ENCODE data around the gene LRRC14B. TPM values are rescaled to one million over a fixed set of nuclear protein-coding genes. Genes with fewer than 3 reads are reported as not detected.

Gene LRRC14B
- total RNA-seq = not detected

DNA sequence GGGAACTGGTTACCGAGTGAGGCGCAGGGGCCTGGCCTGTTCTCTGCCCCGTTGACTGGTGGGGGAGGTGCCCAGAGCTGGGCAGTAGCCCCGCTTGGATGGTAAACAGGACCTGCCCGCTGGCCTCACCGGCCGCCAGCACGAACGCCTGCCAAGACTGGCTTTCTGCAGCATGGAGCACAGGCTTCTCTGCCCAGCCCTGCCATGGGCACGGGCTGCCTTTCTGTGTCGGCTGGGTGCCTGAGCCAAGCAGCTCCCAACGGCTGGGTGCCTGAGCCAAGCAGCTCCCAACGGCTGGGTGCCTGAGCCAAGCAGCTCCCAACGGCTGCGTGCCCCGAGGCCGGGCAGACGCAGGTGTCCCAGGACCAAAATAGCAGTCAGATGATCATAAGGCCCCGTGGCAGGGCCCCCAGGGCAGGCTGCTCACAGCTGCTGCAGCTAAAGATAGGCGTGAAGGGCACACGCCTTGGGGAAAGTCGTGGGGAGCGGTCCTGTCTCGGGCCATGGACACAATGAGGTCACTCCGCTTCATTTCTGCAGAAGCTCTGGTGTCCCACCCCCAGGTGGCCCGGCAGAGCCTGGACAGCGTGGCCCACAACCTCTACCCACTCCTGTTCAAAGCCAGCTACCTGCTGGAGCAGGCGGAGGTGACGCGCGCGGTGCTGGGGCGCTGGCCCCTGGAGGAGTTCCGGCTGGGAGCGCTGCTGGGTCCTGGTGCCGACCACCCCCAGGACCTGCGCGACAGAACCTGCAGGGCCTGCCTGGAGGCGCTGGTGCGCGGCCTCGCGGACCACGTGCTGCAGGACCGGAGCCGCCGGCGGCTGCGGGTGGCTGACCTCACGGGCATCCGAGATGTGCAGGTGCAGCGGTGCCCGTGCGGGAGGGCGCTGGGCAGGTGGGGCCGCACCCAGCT, at the start of gene LRRC14B:
Gene LRRC14B (plus strand): TSS at position 460 of the 913 bp plus-strand sequence. CDS start 44 bp downstream, at position 504.
- no peaks in the 10 kb centered on the region for H3K27me3 ChIP-seq (ENCODE audit: insufficient read depth, low read length)
- H3K9me3 ChIP-seq (ENCODE audit: low read depth, low read length) = no peaks in the 10 kb centered on the region
- peaks cover 4% of the 10 kb centered on the region for H3K4me1 ChIP-seq (ENCODE audit: insufficient read depth, low read length)
- no peak within 1 kb of the TSS for H3K4me3 ChIP-seq (ENCODE audit: low read length)

DNA sequence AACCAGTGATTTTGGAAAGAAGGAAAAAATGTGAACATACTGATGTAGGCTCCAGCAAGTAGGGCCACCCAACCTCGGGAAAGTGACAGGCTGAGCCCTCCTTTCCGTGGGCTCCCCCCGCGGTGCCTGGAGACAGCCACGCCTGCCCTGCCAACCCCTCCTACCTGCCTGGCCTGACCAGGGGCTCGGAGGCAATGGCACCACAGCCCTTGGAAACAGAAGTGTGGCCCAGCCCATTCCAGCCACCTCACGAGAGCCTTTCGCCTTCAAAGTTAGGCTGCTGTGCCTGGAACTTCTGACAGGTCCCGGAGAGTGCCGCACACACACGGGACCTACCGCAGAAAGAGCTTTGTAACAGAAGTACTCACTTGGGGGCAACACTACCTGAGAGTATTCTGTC, 49.5 kb upstream of the LRRC14B start:
- no peak overlapping the region for H3K4me3 ChIP-seq (ENCODE audit: low read length)
- H3K4me1 ChIP-seq (ENCODE audit: insufficient read depth, low read length) = no peaks in the 10 kb centered on the region
- no peaks in the 10 kb centered on the region for H3K9me3 ChIP-seq (ENCODE audit: low read depth, low read length)
- H3K27me3 ChIP-seq (ENCODE audit: insufficient read depth, low read length) = no peaks in the 10 kb centered on the region

DNA sequence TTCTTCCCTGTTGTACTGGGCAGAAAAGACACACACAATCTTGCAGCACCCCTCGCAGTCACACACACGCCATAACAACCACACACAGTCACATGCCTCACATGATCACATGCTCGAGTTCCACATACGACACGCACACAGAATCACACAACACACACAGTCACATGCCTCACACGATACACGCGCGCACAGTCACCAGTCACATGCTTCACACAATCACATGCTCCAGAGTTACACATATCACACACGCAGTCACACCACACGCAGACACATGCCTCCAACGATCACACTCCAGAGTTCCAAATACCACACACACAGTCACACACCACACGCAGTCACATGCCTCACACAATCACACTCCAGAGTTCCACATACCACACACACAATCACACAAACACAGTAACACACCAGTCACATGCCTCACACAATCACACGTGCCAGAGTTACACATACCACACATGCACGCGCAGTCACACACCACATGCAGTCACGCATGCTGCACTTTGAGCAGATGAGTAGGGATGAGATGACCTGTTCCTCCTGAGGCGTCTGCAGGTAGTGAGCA, 49.0 kb upstream of the LRRC14B start:
- Histone ChIP-seq H3K27me3 (ENCODE audit: insufficient read depth, low read length) (no peaks in the 10 kb centered on the region), H3K4me1 (ENCODE audit: insufficient read depth, low read length) (no peaks in the 10 kb centered on the region), H3K4me3 (ENCODE audit: low read length) (no peak overlapping the region), H3K9me3 (ENCODE audit: low read depth, low read length) (peaks cover 3% of the 10 kb centered on the region)

DNA sequence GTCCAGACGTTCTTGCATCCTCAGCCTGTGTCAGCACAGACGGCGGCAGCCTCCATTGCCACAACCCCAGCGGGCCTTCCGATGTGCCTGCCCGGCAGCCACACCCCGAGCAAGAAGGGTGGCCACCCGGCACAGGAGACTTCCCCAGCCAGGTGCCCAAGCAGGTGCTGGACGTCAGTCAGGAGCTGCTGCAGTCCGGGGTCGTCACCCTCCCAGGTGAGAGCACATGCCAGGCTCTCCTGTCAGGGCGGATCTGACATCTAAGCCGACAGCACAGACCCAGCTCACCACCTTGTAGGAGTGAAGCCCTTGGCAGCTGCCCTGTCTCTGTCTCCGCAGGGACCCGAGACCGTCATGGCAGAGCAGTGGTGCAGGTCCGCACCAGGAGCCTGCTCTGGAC, 48.3 kb upstream of the LRRC14B start:
- Histone ChIP-seq H3K4me3 (ENCODE audit: low read length) (no peak overlapping the region), H3K9me3 (ENCODE audit: low read depth, low read length) (peaks cover 11% of the 10 kb centered on the region), H3K27me3 (ENCODE audit: insufficient read depth, low read length) (no peaks in the 10 kb centered on the region), H3K4me1 (ENCODE audit: insufficient read depth, low read length) (no peaks in the 10 kb centered on the region)

DNA sequence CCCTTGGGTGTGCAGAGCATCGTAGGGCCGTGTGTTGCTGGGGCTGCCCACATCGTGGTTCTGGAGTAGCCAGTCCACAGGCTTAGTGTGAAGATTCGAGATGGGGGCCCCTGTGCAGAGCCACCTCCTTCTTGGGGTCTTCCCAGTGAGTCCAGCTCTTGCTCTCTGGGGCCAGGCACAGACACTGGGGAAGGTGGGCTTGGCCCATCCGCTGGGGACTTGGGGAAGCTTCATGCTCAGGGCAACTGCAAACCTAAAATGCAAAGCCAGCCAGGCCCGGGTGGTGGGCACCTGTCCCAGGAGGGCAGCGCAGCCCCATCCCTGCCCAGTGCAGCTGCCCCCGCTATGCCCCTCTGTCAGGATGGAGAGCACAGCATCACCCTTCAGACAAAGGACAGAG, 46.4 kb upstream of the LRRC14B start:
- Histone ChIP-seq H3K27me3 (ENCODE audit: insufficient read depth, low read length) (no peaks in the 10 kb centered on the region), H3K4me1 (ENCODE audit: insufficient read depth, low read length) (no peaks in the 10 kb centered on the region), H3K4me3 (ENCODE audit: low read length) (no peak overlapping the region), H3K9me3 (ENCODE audit: low read depth, low read length) (peaks cover 20% of the 10 kb centered on the region)

DNA sequence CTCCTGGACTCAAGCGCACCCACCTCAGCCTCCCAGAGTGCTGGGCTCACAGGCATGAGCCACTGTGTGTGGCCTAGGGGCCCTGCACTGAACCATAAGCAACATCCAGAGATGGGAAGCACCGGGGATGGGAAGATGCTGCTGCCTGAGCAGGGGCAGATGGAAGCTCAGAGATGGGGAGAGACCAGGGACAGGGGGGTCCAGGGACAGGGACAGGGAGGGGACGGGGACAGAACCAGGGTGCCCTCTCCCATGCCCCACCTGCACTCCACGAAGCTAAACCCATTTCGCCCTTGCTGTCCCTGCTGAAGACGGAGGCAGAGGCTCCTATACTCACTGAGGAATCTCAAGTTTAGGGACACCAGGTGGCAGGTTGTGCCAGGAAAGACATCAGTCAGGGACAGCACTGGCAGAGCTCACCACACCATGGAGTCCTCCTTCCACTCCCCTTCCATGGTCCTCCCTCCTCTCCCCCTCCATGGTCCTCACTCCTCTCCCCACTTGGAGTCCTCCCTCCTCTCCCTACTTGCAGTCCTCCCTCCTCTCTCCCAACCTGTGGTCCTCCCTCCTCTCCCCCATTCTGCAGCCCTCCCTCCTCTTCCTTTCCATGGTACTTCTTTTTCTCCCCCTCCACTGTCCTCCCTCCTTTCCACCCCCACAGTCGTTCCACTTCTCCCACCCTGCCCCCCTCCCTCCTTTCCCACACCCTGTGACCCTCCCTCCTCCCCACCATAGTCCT, 45.5 kb upstream of the LRRC14B start:
- Histone ChIP-seq H3K27me3 (ENCODE audit: insufficient read depth, low read length) (no peaks in the 10 kb centered on the region), H3K4me3 (ENCODE audit: low read length) (no peak overlapping the region)

DNA sequence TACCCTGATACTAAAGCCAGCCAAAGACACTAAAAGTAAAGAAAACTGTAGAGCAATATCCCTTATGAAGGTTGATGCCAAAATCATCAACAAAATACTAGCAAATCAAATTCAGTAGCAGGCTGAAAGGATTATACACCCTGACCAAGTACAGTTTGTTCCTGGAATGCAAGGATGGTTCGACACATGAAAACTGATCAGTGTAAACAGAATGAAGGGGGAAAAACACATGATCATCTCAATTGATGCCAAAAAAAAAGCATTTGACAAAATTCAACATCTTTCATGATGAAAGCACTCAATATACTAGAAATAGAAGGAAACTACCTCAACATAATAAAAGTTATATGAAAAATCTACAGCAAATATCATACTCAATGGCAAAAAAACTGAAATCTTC, 43.5 kb upstream of the LRRC14B start:
- Histone ChIP-seq H3K27me3 (ENCODE audit: insufficient read depth, low read length) (no peaks in the 10 kb centered on the region), H3K9me3 (ENCODE audit: low read depth, low read length) (peaks cover 20% of the 10 kb centered on the region), H3K4me1 (ENCODE audit: insufficient read depth, low read length) (no peaks in the 10 kb centered on the region), H3K4me3 (ENCODE audit: low read length) (no peak overlapping the region)

More for the DNA sequence above, 45.5 kb upstream of the LRRC14B start:
- H3K4me1 ChIP-seq (ENCODE audit: insufficient read depth, low read length) = no peaks in the 10 kb centered on the region
- peaks cover 20% of the 10 kb centered on the region for H3K9me3 ChIP-seq (ENCODE audit: low read depth, low read length)

DNA sequence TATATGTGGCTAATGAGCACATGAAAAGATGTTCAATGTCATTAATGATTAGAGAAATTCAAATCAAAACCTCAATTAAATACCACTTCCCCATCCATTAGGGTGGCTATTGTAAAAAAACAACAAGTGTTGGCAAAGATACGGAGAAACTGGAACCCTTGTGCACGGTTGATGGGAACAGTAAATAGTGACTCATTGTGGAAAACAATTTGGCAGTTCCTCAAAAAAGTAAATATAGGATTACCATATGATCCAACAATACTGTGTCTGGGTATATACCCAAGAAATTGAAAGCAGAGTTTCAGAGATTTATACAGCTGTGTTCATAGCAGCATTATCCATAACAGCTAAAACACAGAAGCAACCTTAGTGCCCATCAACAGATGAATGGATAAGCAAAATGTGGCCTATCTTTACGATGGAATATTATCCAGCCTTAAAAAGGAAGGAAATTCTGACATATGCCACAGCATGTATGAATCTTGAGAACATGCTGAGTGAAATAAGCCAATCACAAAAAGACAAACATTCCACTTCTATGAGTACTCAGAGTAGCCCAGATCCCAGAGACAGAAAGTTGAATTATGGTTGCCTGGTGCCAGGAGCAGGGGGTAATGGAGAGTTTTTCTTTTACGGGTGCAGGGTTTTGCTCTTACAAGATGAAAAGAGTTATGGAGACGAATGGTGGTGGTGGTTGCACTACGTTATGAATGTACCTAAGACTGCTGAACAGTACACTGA, 41.4 kb upstream of the LRRC14B start:
- Histone ChIP-seq H3K27me3 (ENCODE audit: insufficient read depth, low read length) (no peaks in the 10 kb centered on the region), H3K4me1 (ENCODE audit: insufficient read depth, low read length) (no peaks in the 10 kb centered on the region), H3K4me3 (ENCODE audit: low read length) (no peak overlapping the region), H3K9me3 (ENCODE audit: low read depth, low read length) (peaks cover 20% of the 10 kb centered on the region)

DNA sequence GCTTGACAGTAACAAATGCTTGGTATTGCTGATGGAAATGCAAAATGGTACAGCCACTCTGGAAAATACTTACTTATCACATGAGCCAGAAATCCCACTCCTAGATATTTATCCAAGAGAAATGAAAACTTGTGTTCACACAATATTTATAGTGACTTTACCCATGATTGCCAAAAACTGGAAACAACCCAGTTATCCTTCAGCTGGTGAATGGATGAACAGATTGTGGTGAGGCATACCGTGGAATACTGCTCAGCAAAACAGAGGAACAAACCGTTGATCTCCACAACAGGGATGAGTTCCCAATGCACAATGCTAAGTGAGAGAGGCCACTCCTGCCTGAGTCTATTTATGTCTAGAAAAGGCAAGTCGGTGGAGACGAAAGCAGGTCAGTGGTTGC, 40.5 kb upstream of the LRRC14B start:
- Histone ChIP-seq H3K9me3 (ENCODE audit: low read depth, low read length) (peaks cover 20% of the 10 kb centered on the region), H3K4me3 (ENCODE audit: low read length) (no peak overlapping the region), H3K27me3 (ENCODE audit: insufficient read depth, low read length) (no peaks in the 10 kb centered on the region), H3K4me1 (ENCODE audit: insufficient read depth, low read length) (no peaks in the 10 kb centered on the region)

DNA sequence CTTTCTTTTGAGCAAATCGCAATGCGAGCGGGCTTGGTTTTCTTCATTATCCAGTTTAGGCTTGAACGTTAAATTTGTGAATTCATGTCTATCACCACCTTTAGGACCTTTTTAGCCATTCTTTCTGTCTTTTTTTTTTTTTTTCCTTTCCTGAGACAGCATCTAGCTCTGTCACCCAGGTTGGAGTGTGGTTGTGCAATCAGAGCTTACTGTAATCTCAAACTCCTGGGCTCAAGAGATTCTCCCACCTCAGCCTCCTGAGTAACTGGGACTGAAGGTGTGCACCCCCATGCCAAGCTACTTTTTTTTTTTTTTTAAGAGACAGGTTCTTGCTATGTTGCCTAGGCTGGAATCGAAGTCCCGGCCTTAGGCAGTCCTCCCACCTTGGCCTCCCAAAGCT, 39.2 kb upstream of the LRRC14B start:
- Histone ChIP-seq H3K27me3 (ENCODE audit: insufficient read depth, low read length) (no peaks in the 10 kb centered on the region), H3K4me1 (ENCODE audit: insufficient read depth, low read length) (no peaks in the 10 kb centered on the region), H3K4me3 (ENCODE audit: low read length) (no peak overlapping the region), H3K9me3 (ENCODE audit: low read depth, low read length) (peaks cover 19% of the 10 kb centered on the region)

DNA sequence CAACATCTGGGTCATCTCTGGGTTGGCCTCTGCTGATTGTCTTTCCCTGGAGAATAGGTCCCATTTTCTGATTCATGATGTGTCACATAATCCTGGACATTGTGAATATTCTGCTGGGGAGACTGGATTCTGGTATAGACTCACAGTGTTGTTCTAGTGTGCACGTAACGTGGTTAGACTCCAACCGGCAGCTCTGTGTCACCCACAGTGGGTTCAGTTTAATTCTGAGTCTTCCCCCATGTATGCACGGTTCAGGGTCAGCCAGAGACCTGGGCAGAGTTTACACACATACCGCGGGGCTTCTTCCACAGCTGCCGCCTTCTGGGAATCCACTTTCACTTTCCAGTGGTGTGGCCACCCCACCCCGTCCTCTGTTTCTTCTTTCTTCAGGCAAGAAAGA, 38.0 kb upstream of the LRRC14B start:
- Histone ChIP-seq H3K9me3 (ENCODE audit: low read depth, low read length) (peaks cover 7% of the 10 kb centered on the region), H3K4me1 (ENCODE audit: insufficient read depth, low read length) (no peaks in the 10 kb centered on the region), H3K4me3 (ENCODE audit: low read length) (no peak overlapping the region), H3K27me3 (ENCODE audit: insufficient read depth, low read length) (no peaks in the 10 kb centered on the region)

DNA sequence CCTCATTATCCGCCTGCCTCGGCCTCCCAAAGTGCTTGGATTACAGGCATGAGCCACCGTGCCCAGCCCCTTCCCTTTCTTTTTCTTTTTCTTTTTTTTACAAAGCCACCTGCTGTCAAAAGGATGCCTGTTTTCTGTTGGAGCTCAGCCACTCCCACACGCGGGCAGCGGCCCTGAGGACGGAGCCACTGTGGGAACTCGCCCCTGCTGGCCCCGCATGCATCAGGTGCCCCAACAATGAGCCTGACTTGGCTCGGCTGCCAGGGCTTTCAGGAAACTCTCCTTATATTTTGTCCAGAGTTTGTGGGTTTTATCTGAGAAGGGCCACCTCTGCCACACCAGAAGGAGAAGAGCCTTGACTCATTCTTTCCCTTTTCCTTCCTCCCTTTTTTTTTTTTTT, 37.1 kb upstream of the LRRC14B start:
- Histone ChIP-seq H3K4me1 (ENCODE audit: insufficient read depth, low read length) (no peaks in the 10 kb centered on the region), H3K4me3 (ENCODE audit: low read length) (no peak overlapping the region), H3K9me3 (ENCODE audit: low read depth, low read length) (no peaks in the 10 kb centered on the region), H3K27me3 (ENCODE audit: insufficient read depth, low read length) (no peaks in the 10 kb centered on the region)

DNA sequence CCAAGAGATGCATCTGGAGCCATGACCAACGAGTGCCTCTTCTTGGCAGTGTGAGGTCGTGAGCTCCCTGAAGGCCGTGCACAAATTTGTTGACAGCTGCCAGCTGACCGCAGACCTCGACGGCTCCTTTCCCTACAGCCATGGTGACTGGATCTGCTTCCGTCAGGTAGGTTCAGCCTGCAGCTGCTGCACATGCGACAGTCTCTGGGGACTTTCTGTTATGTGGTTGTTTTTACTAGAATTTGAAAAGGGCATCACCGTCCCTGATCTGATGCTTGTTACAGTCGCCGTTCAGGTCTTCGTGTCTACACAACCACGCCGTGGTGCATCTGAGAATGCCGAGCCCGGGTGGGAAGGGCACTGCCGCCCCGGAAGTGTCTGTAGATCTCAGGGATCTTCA, 36.5 kb upstream of the LRRC14B start:
- H3K4me1 ChIP-seq (ENCODE audit: insufficient read depth, low read length) = no peaks in the 10 kb centered on the region
- no peaks in the 10 kb centered on the region for H3K9me3 ChIP-seq (ENCODE audit: low read depth, low read length)
- H3K4me3 ChIP-seq (ENCODE audit: low read length) = no peak overlapping the region
- H3K27me3 ChIP-seq (ENCODE audit: insufficient read depth, low read length) = no peaks in the 10 kb centered on the region

DNA sequence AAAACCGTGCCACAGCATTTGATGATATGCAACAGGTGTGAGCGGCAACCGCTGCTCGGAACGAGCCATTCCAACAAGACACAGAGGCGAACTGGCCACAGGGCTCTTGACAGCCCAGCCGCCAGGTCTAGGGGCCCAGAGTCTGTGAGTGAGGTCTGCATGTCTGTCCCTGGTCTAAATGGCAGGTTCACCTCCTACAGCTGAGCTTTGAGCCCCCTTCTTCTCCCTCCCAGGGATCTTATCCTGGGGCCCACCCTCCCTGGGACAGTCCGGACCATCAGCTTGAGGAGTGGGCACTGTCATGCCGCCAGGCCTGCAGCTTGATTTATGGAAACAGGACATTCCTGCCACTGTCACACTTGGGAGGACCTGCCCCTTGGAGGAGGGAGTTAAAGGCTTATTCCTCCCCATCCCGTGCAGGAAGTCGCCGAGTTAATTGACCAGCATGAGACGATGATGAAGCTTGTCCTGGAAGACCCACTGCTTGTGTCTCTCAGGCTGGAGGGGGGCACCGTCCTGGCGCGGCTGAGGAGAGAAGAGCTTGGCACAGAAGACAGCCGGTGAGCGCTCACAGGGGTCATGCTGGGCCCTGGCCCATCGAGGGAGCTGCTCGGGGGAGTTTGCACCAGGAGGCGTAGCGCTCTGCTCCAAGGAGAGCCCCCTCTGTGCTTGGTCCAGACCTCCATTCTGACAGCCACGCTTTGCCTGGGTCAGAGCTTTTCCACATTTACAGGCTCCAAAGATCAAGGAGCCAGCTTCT, 35.5 kb upstream of the LRRC14B start:
- Histone ChIP-seq H3K9me3 (ENCODE audit: low read depth, low read length) (no peaks in the 10 kb centered on the region), H3K27me3 (ENCODE audit: insufficient read depth, low read length) (no peaks in the 10 kb centered on the region), H3K4me3 (ENCODE audit: low read length) (no peak overlapping the region), H3K4me1 (ENCODE audit: insufficient read depth, low read length) (no peaks in the 10 kb centered on the region)
